Measurements from ENCODE around the gene ARMC6.

Gene ARMC6

GRCh38 chr19:19054315-19054938 lies 21.0 kb downstream of the ARMC6 start:
- no peak for DNase-seq (ENCODE audit: low read depth)

GRCh38 chr19:19054939-19055440 lies 21.6 kb downstream of the ARMC6 start:
- no peak for DNase-seq (ENCODE audit: low read depth)

- no peak for DNase-seq (ENCODE audit: low read depth)
These were observed 22.3 kb downstream of the ARMC6 start for GRCh38 chr19:19055701-19056100.

- DNase-seq (ENCODE audit: low read depth): no peak
These were observed 23.4 kb downstream of the ARMC6 start for GRCh38 chr19:19056636-19057275.

GRCh38 chr19:19057317-19057716 lies 23.9 kb downstream of the ARMC6 start:
- DNase-seq (ENCODE audit: low read depth): no peak

- DNase-seq (ENCODE audit: low read depth): no peak
These were observed 24.3 kb downstream of the ARMC6 start for GRCh38 chr19:19057720-19058119.

- DNase-seq (ENCODE audit: low read depth): no peak
These were observed 25.8 kb downstream of the ARMC6 start for GRCh38 chr19:19059018-19059836.

- no peak for DNase-seq (ENCODE audit: low read depth)
These were observed 26.6 kb downstream of the ARMC6 start for GRCh38 chr19:19059837-19060611.

GRCh38 chr19:19061506-19061905 lies 28.1 kb downstream of the ARMC6 start:
- no peak for DNase-seq (ENCODE audit: low read depth)

GRCh38 chr19:19062454-19063182 lies 29.2 kb downstream of the ARMC6 start:
- DNase-seq (ENCODE audit: low read depth): no peak

GRCh38 chr19:19063183-19064097 lies 30.0 kb downstream of the ARMC6 start, which contains the start of gene SLC25A42:
SLC25A42 (plus strand) TSS chr19:19063994; CDS start chr19:19096125, 32,131 bp downstream.
- peak; percentile 99 for DNase-seq (ENCODE audit: low read depth)

GRCh38 chr19:19064098-19064722 lies 30.8 kb downstream of the ARMC6 start:
- no peak for DNase-seq (ENCODE audit: low read depth)

- no peak for DNase-seq (ENCODE audit: low read depth)
These were observed 31.7 kb downstream of the ARMC6 start for GRCh38 chr19:19064811-19065745.

GRCh38 chr19:19067276-19068072 lies 34.1 kb downstream of the ARMC6 start:
- DNase-seq (ENCODE audit: low read depth): no peak

GRCh38 chr19:19068659-19069654 lies 35.6 kb downstream of the ARMC6 start:
- DNase-seq (ENCODE audit: low read depth): no peak

- DNase-seq (ENCODE audit: low read depth): no peak
These were observed 38.5 kb downstream of the ARMC6 start for GRCh38 chr19:19071897-19072296.
